Bone marrow (tissue), 2 donors: ENCODE results near the gene NEUROD4.
A peak's percentile ranks its signal among the peaks of the same experiment; 100 is the strongest.

ENCODE experiments used
- DNase-seq, 2 donors: peaks; one replicate each; lab custom pipeline; 2025; lab: John Stamatoyannopoulos, UW

Gene NEUROD4

GRCh38 chr12:55058776-55059175 is 39.0 kb downstream of the NEUROD4 start:
- no peak for DNase-seq

GRCh38 chr12:55060470-55060869 is 40.7 kb downstream of the NEUROD4 start:
- peak in 1 of 2 donors; percentile 25 for DNase-seq

GRCh38 chr12:55061024-55061423 is 41.2 kb downstream of the NEUROD4 start:
- no peak for DNase-seq

GRCh38 chr12:55063291-55063690 is 43.5 kb downstream of the NEUROD4 start:
- no peak for DNase-seq

GRCh38 chr12:55065535-55065934 is 45.8 kb downstream of the NEUROD4 start:
- DNase-seq: no peak

- no peak for DNase-seq
Observed at GRCh38 chr12:55067701-55068100, 47.9 kb downstream of the NEUROD4 start.

GRCh38 chr12:55068416-55069010 is 48.7 kb downstream of the NEUROD4 start:
- peak in 1 of 2 donors; percentile 53 for DNase-seq

GRCh38 chr12:55072083-55072482 is 52.3 kb downstream of the NEUROD4 start:
- peak; percentile 37 to 54 for DNase-seq

- peak in 1 of 2 donors; percentile 66 for DNase-seq
Observed at GRCh38 chr12:55073043-55074022, 53.6 kb downstream of the NEUROD4 start.

- DNase-seq: no peak
Observed at GRCh38 chr12:55074806-55075205, 55.0 kb downstream of the NEUROD4 start.
